NCI-H187 (cell line): ENCODE measurements around the gene RPL3.
"Not testable (repeated sequence)": the region's sequence is repeated elsewhere in the genome, so short reads cannot be mapped to it uniquely, and the experiment has no call there.

Experiments
- DNase-seq, 2 experiments: peaks; one replicate each; lab custom pipeline; 2025; lab: John Stamatoyannopoulos, UW

Gene RPL3

DNA sequence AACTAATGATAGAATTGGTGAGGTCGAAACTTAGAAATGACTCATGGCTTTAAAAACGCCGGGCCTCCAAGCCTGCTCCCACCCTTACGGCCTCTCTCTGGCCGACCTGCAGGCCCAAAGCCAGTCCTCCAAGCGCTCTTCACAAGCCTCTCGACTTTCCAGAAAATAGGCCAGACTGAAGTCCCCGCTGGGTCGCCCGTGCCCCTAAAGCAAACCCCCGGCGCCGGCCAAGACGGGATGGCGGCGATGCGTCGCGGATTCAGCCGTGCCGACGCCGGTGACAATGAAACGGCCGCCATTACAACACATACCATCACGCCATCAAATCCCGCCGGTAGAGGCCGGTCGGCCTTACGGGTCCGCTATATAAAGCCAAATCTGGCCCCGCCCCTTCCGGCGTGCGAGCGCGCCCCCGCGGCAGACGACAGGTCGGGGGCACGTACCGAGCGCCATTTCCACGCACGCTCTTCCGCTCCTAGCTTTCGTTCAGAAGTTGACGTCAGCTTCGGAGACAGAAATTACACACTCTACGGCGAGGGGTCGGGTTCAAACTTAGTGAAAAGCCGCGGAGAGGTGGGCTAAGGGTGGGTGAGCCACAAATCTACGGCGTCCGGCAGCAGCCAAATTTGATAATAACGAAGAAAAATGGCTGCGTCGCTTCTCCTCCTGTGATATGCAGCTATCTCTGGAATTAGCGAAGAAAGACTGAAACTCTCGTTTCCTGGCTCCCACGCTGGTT lies at the start of gene RPL3:
TSS of gene RPL3 (minus strand) at position 340 of the 739 bp plus-strand sequence. CDS start at position 314, 26 bp downstream.
- DNase-seq = peak; percentile 58 to 81

GRCh38 chr22:39369186-39369585 lies 49.8 kb upstream of the RPL3 start:
- DNase-seq = no peak

- DNase-seq = no peak
These were observed 49.1 kb upstream of the RPL3 start for GRCh38 chr22:39368461-39368911.

DNA sequence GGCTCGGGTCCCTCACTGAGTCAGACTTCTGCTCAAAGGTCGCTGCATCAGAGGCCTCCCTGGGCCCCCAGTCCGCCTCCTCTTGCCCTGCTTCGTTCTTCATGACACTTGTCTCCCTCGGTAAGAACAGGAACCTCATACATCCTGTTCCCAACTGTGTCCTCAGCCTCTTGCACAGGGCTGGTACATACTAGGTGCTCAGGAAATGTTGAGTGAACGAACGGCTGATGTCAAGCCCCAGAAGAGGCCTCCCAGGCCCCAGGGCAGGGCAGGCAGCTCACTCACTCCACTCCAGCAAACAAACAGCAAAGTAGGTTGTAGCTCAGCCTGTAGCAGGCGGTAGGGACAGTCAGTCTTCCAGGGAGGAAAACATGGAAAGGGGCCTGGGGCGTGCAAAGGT lies 47.6 kb upstream of the RPL3 start:
- DNase-seq = no peak

- DNase-seq = no peak
These were observed 46.0 kb upstream of the RPL3 start for GRCh38 chr22:39365492-39365780.

DNA sequence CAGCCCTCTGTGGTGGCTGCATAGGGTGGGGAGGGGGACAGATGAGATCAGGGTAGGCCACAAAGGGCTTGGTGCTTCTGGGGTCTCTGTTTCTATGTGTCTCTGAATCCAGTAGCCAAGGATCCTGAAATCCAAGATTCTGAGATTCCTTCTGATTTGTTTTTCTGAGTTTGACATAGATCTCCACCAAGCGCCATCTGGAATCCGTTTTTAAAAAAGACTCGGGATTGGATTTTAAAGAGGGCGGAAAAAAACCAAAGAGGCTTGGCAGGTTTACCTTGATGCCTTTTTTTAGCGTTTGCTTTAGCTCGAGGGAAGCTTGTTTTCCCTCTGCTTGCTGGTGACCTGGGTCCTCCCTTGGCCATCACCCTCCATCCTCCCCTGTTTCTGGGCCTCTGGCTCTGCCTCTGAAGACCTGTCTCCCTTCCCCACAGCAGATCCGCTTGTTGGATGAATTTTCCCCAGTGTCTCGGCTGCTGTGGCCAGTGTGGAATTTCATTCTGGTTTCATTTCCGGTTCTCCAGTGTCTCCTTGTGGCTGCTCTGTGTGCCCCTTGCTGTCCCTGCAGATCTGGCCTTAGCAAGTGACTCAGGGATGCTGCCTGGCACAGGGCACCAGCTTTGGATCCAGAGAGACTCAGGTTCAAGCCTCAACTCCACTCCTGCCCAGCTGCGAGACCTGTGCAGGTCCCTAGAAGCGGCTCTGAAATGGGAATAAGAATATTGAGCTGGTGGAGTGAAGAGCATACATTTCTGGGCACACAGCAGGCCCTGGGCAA lies 45.5 kb upstream of the RPL3 start:
- no peak for DNase-seq

GRCh38 chr22:39363751-39364515 lies 44.5 kb upstream of the RPL3 start:
- no peak for DNase-seq

- DNase-seq = no peak
These were observed 43.5 kb upstream of the RPL3 start for GRCh38 chr22:39362932-39363331.

DNA sequence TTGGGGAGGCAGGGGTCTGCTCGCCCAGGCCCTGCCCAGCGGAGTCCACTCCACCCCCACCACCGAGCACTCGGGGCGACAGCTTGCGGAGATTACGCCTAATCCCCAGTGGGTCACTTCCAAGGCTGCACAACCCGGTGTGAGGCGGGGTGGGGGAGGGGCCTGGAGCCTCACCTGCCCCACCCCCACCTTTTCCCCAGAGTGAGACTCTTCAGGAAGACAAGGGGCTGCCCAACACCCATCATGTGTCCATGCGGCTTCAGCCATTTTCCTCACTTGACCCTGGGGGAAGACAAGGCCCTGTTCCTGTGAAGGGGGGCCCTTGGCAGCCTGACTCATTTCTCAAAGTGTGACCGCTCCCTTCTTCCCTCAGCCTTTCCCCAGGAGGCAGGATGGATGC lies 42.8 kb upstream of the RPL3 start:
- DNase-seq = no peak

- DNase-seq = no peak
These were observed 42.1 kb upstream of the RPL3 start for GRCh38 chr22:39361496-39361895.

GRCh38 chr22:39360674-39361413 lies 41.4 kb upstream of the RPL3 start:
- DNase-seq = no peak

DNA sequence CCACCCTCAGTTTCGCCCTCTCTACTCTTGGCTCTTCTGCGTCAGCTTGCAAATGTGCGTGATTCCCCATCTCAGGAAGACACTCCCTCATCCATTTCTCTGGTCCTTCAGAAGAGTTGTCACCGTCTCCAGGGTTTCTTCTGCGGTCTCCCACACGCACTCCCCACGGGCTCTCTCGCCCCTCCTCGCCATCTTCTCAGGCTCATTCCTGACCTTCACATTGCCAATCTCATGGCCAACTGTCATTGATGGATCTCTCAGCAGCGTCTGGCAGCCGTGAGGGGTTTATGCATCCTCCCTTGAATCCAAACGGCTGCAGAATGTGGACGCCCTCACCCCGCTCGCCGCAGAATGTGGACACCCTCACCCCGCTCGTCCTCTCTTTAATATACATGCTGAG lies 40.8 kb upstream of the RPL3 start:
- DNase-seq = no peak

DNA sequence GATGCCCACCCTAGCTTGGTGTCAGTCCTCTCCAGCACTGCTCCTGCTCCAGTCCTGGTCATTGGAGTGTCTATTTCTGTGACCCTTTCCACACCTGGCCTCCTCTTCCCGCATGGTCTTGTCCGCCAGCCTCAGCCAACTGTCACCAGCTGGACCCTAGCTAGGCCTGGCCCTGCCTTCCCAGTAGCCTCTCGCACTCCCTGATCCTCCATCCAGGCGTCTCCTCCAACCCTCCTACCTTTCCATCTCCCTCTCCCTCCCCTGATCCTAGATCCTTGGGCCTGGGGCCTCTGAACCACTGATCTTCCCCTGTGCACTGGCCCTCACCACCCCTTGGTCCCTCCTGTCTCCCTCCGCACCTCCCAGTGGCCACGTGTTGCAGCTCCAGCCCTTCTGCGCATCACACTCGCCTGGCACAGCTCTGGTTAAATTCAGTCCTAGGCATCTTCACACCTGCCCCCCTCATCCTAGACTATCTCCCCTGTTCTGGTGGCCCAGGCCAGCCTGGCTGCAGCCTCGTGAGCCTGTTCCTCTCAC lies 40.3 kb upstream of the RPL3 start:
- DNase-seq = no peak

GRCh38 chr22:39358197-39358596 lies 38.8 kb upstream of the RPL3 start:
- DNase-seq = not testable (repeated sequence)

DNA sequence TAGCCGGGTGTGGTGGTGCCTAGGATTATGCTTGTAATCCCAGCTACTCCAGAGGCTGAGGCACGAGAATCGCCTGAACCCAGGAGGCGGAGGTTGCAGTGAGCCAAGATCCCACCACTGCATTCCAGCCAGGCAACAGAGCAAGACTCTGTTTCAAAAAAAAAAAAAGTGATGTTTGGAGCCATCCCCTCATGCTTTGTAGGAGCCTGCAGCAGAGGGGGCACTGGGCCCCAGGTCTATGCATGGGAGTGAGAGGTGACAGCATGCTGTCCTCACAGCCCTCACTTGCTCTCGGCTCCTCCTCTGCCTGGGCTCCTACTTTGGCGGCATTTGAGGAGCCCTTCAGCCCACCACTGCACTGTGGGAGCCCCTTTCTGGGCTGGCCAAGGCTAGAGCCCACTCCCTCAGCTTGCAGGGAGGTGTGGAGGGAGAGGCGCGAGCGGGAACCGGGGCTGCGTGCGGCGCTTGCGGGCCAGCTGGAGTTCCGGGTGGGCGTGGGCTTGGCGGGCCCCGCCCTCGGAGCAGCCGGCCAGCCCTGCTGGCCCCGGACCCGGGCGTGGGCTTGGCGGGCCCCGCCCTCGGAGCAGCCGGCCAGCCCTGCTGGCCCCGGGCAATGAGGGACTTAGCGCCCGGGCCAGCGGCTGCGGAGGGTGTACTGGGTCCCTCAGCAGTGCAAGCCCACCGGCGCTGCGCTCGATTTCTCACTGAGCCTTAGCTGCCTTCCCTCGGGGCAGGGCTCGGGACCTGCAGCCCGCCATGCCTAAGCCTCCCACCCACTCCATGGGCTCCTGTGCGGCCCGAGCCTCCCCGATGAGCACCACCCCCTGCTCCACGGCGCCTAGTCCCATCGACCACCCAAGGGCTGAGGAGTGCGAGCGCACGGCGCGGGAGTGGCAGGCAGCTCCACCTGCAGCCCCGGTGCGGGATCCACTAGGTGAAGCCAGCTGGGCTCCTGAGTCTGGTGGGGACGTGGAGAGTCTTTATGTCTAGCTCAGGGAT lies 38.0 kb upstream of the RPL3 start:
- DNase-seq = not testable (repeated sequence)

DNA sequence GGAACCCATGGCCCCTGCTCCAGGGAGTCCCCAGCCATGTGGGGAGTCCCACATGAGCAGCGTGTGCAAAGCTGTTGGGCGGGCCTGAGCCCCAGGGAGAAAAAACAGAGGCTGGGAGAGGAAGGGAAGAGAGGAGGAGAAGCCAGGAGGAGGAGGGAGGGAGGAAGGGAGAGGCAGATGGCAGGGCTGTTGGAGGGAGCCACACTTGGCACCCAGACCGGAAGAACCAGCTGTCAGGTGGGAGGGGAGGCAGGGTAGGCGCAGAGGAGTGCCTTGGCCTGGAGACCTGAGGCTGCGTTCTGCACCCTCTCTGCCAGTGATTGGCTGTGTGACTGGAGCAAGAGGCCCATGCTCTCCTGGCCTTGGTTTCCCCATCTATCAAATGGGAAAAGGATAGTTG lies 37.0 kb upstream of the RPL3 start:
- no peak for DNase-seq

DNA sequence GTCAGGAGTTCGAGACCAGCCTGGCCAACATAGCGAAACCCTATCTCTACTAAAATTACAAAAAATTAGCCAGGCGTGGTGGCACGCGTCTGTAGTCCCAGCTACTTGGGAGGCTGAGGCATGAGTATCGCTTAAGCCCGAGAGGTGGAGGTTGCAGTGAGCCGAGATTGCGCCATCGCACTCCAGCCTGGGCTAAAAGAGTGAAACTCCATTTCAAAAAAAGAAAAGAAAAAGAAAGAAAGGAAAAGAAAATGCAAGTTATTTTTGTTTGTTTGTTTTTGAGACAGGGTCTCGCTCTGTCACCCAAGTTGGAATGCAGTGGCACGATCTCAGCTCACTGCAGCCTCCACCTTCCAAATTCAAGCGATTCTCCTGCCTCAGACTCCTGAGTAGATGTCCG lies 36.4 kb upstream of the RPL3 start:
- not testable (repeated sequence) for DNase-seq

GRCh38 chr22:39355080-39355479 lies 35.7 kb upstream of the RPL3 start:
- DNase-seq = no peak

DNA sequence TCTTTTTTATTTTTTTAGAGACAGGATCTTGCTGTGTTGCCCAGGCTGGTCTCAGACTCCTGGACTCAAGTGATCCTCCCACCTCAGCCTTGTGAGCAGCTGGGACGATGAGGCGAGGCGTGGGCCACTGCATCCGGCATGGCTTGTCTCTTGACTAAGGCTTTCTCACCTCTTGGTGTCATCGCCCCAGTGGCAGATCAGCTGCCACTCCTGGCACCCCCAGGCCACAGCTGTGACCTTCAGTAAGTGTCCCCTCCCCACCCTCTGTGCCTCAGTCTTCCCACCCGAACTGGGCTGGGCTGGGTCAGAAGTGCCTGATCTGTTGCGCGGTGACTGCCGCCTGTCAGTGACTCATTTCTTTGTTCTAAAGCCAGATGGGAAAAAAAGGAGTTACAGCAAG lies 33.9 kb upstream of the RPL3 start:
- DNase-seq = no peak

DNA sequence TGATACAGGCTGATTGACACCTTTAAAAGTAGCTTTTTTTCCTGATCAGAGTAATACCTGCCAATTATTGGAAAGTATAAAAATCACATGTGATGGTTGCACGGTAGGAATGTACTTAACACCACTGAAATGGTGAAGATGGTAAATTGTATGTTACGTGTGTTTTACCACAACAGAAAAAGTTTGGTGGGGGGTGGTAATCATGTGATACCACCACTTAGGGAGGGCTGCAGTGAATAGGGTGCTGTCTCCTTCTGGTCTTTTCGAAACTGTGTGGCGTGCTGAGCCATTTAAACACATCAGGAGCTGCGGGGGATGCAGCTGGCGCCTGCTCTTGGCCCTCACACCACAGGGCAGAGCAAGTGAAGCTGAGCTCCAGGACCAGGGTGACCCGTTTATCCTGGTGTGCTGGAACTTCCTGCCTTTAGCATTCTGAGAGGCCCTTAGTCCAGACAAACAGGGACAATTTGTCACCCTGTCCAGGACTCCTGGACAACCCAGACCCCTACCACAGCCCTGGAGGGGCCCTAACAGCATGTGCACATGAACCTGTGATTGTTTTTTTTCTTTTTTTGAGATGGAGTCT lies 33.0 kb upstream of the RPL3 start:
- DNase-seq = no peak
